HepG2 (cell line): ENCODE data around the gene ZNF445. TPM values are rescaled to one million over a fixed set of nuclear protein-coding genes. Genes with fewer than 3 reads are reported as not detected.
A peak's percentile ranks its signal among the peaks of the same experiment; 100 is the strongest.

ENCODE experiments used
- ATAC-seq: fragments of 200-7000 bp; cut with Tn5 transposase; 3 replicates; pipeline ENCODE4 v1.9.1; 2020; ENCODE audit warnings: mild to moderate bottlenecking, moderate library complexity
- BruUV-seq: library from RNA; stranded (reverse); fragments of 400-500 nt; replicated peaks from 2 replicates; lab custom pipeline; 2021; lab: Mats Ljungman, UMichigan
- CTCF ChIA-PET: fragments of 300-600 bp; formaldehyde crosslinking; extraction: SDS; loops from one replicate; lab custom pipeline; 2021; ENCODE audit warnings: low total read pairs, inconsistent platforms, low intra/inter-chr PET ratio; lab: Yijun Ruan, JAX
- POLR2A ChIA-PET: fragments of 350-600 bp; sonication (Branson Sonifier 250); formaldehyde crosslinking; loops from one replicate; lab custom pipeline; 2020; ENCODE audit warnings: antibody characterized with exemption, inconsistent platforms; lab: Yijun Ruan, JAX
- DNase-seq: peaks from one replicate; pipeline ENCODE4 v3.0.0-alpha.2; 2015; ENCODE audit warnings: low spot score
- FAIRE-seq: peaks from 3 replicates; lab custom pipeline; 2011; peaks lifted over from hg19 to GRCh38; lab: Jason Lieb, UNC
- H2AFZ ChIP-seq: one replicate; pipeline ENCODE4 v1.6.1; 2011; ENCODE audit warnings: low read length, inconsistent platforms
- H3K27ac ChIP-seq: fragments of 300-600 bp; 3 replicates; pipeline ENCODE4 v1.8.0; 2011; ENCODE audit warnings: mixed run types, mild to moderate bottlenecking, mixed read lengths, low read length, inconsistent platforms; ENCODE audit not compliant: insufficient read depth; ENCODE audit errors: extremely low read length
- H3K27me3 ChIP-seq, 2 experiments: fragments of 200-600 bp in 1 of 2; 2 replicates in 1 of 2; 3 replicates in 1 of 2; pipeline versions ENCODE4 v1.6.0 to v1.8.0; 2011; ENCODE audit warnings: low read length in 2 of 2, mild to moderate bottlenecking in 2 of 2, moderate library complexity in 2 of 2, inconsistent platforms in 1 of 2; ENCODE audit not compliant: insufficient read depth in 2 of 2, control insufficient read depth in 1 of 2
- H3K36me3 ChIP-seq, 2 experiments: fragments of 200-600 bp in 1 of 2; replicated peaks in 1 of 2; 2 replicates in 1 of 2; 3 replicates in 1 of 2; pipeline versions ENCODE4 v1.5.1 to v1.8.0; 2011; ENCODE audit warnings: low read length in 2 of 2, inconsistent platforms in 1 of 2; ENCODE audit not compliant: insufficient read depth in 2 of 2, control insufficient read depth in 1 of 2
- H3K4me1 ChIP-seq: 2 replicates; pipeline ENCODE4 v1.5.1; 2012; ENCODE audit warnings: low read length, inconsistent platforms; ENCODE audit not compliant: insufficient read depth
- H3K4me2 ChIP-seq: 2 replicates; pipeline ENCODE4 v1.6.0; 2011; ENCODE audit warnings: low read depth, low read length, inconsistent platforms
- H3K4me3 ChIP-seq, 3 experiments: fragments of 200-600 bp in 1 of 3; sonication (generic), shearing (Covaris generic) in 1 of 3; replicated peaks in 1 of 3; 2 replicates each; pipeline ENCODE4 v1.5.1; 2011 to 2016; ENCODE audit warnings: low read length in 3 of 3, inconsistent platforms in 2 of 3, low read depth in 2 of 3, mild to moderate bottlenecking in 2 of 3, control low read depth in 1 of 3, mixed read lengths in 1 of 3; ENCODE audit not compliant: insufficient read depth in 1 of 3
- H3K79me2 ChIP-seq: one replicate; pipeline ENCODE4 v1.6.1; 2011; ENCODE audit warnings: low read length, inconsistent platforms; ENCODE audit not compliant: insufficient read depth
- H3K9ac ChIP-seq: 2 replicates; pipeline ENCODE4 v1.6.0; 2011; ENCODE audit warnings: mild to moderate bottlenecking, low read depth, low read length, inconsistent platforms; ENCODE audit not compliant: insufficient read depth
- H3K9me3 ChIP-seq: 2 replicates; pipeline ENCODE4 v1.5.1; 2012; ENCODE audit warnings: mild to moderate bottlenecking, low read length
- H4K20me1 ChIP-seq: 2 replicates; pipeline ENCODE4 v1.6.0; 2011; ENCODE audit warnings: inconsistent platforms, mild to moderate bottlenecking, low read length, moderate library complexity; ENCODE audit not compliant: insufficient read depth
- CBFB ChIP-seq: sonication (generic); formaldehyde crosslinking; IDR thresholded peaks from 2 replicates; pipeline ENCODE4 v1.4.0; 2020; ENCODE audit warnings: missing genetic modification reagents
- GLMP ChIP-seq: sonication (generic); formaldehyde crosslinking; IDR thresholded peaks from 2 replicates; pipeline ENCODE4 v1.9.0; 2021; ENCODE audit warnings: missing genetic modification reagents, mild to moderate bottlenecking, borderline replicate concordance
- IRF1 ChIP-seq: sonication (generic); formaldehyde crosslinking; IDR thresholded peaks from 2 replicates; pipeline ENCODE4 v1.4.0; 2020; ENCODE audit warnings: low read depth, mild to moderate bottlenecking, missing genetic modification reagents
- MTA1 ChIP-seq: sonication (generic); formaldehyde crosslinking; IDR thresholded peaks from 2 replicates; pipeline ENCODE4 v1.4.0; 2020; ENCODE audit warnings: missing genetic modification reagents, mild to moderate bottlenecking, borderline replicate concordance
- MTA3 ChIP-seq: sonication (generic); formaldehyde crosslinking; IDR thresholded peaks from 2 replicates; pipeline ENCODE4 v1.4.0; 2020; ENCODE audit warnings: missing genetic modification reagents
- RBAK ChIP-seq: sonication (generic); formaldehyde crosslinking; IDR thresholded peaks from 2 replicates; pipeline ENCODE4 v1.5.1; 2020; ENCODE audit warnings: mild to moderate bottlenecking, missing genetic modification reagents
- RBM22 ChIP-seq: fragments of 200-400 bp; formaldehyde crosslinking; optimal IDR thresholded peaks from 2 replicates; pipeline ENCODE3; 2017; ENCODE audit warnings: mild to moderate bottlenecking, low read length, moderate library complexity
- SP1 ChIP-seq, 2 experiments: fragments of 450-650 bp in 1 of 2; sonication (generic) in 1 of 2; formaldehyde crosslinking in 1 of 2; IDR thresholded peaks; 2 replicates each; pipeline versions ENCODE4 v1.4.0 to v1.6.1; 2016 to 2020; ENCODE audit warnings: missing genetic modification reagents in 1 of 2
- TBL1XR1 ChIP-seq: fragments of 150-350 bp; IDR thresholded peaks from 2 replicates; pipeline ENCODE4 v1.6.1; 2014; ENCODE audit warnings: borderline replicate concordance, low read length; ENCODE audit not compliant: partially characterized antibody
- ZNF264 ChIP-seq: sonication (generic); formaldehyde crosslinking; IDR thresholded peaks from 2 replicates; pipeline ENCODE4 v1.4.0; 2020; ENCODE audit warnings: missing genetic modification reagents
- ZNF292 ChIP-seq: sonication (generic); formaldehyde crosslinking; IDR thresholded peaks from 2 replicates; pipeline ENCODE4 v1.8.1; 2022; ENCODE audit warnings: mild to moderate bottlenecking, low read depth, missing genetic modification reagents, borderline replicate concordance
- ZNF33A ChIP-seq: sonication (generic); formaldehyde crosslinking; IDR thresholded peaks from 2 replicates; pipeline ENCODE4 v1.5.1; 2020; ENCODE audit warnings: missing genetic modification reagents, mild to moderate bottlenecking, moderate library complexity, borderline replicate concordance
- ZNF839 ChIP-seq: sonication (generic); formaldehyde crosslinking; IDR thresholded peaks from 2 replicates; pipeline ENCODE4 v1.4.0; 2020; ENCODE audit warnings: missing genetic modification reagents, mild to moderate bottlenecking, borderline replicate concordance
- WGBS: methylation state at CpG from one replicate; pipeline ENCODE4 v1.1.6; 2017; ENCODE audit warnings: low lambda C conversion rate; 5-methylcytosine and 5-hydroxymethylcytosine counted together
- in situ Hi-C: cut with HindIII; loops from 2 replicates; pipeline ENCODE4 v1.10.0; 2017; ENCODE audit warnings: low pct_unique_long_range_greater_than_20kb; ENCODE audit not compliant: extremely low pct_ligation_motif_present
- intact Hi-C: fragments of 100-400 bp; cut with micrococcal nuclease; formaldehyde crosslinking; loops from one replicate; pipeline ENCODE4 v1.10.0; 2022; ENCODE audit not compliant: unreplicated experiment
- polyA plus RNA-seq, 8 experiments: library from polyadenylated mRNA; depleted of rRNA in 3 of 8; stranded (reverse) in 7 of 8; unstranded in 1 of 8; fragments of >200 nt; fragmentation: Illumina TruSeq in 4 of 8; extraction: Trizol in 4 of 8; gene quantifications; 2 replicates each; pipeline versions ENCODE4 v1.2.1 to v1.2.3, GENCODE V29; 2011 to 2016; ENCODE audit warnings: low read depth in 4 of 8, missing spikeins in 1 of 8, mixed read lengths in 1 of 8; ENCODE audit not compliant: insufficient read depth in 1 of 8
- total RNA-seq, 5 experiments: library from RNA; depleted of rRNA; stranded (reverse); fragments of >200 nt; fragmentation: Illumina TruSeq; extraction: Trizol; gene quantifications; 2 replicates each; pipeline ENCODE4 v1.2.3, GENCODE V29; 2016; ENCODE audit warnings: low read depth in 1 of 5

Gene ZNF445
- total and polyA plus RNA-seq, 2 of the 13 experiments (the other 11 are each of a cell fraction or from before 2014, with no cell fraction given) = 4.4 to 10.3 TPM

GRCh38 chr3:44454258-44454657 is 23.2 kb downstream of the ZNF445 start (continued):
- TF ChIP-seq RBAK (CRISPR knock-in tag) = peak; percentile 67; the same call in 1 of the 2 replicates

GRCh38 chr3:44451441-44451840 is 26.0 kb downstream of the ZNF445 start:
- Histone ChIP-seq H4K20me1 (no peaks in the 10 kb centered on the region), H3K9ac (no peak overlapping the region), H3K9me3 (no peaks in the 10 kb centered on the region), H3K36me3 (peaks cover 27 to 92% of the 10 kb centered on the region in 2 experiments), H3K27me3 (no peaks in the 10 kb centered on the region), H3K4me3 (no peak overlapping the region), H2AFZ (no peak overlapping the region), H3K27ac (no peak overlapping the region), H3K4me1 (peaks cover 18% of the 10 kb centered on the region), H3K79me2 (peaks cover 4% of the 10 kb centered on the region), H3K4me2 (no peak overlapping the region)
- DNase-seq = no peak
- ChIA-PET CTCF (no interaction called here), POLR2A (no interaction called here)
- ATAC-seq = no peak
- intact Hi-C loops (no loop called here), in situ Hi-C loops (no loop called here)
- WGBS = 100% methylated on average over 3 of the region's 3 CpGs
- no TSS peak for BruUV-seq
- FAIRE-seq = no peak
- no peak for TF ChIP-seq MTA3 (CRISPR knock-in tag)
- TF ChIP-seq IRF1 (CRISPR knock-in tag) = no peak

- Histone ChIP-seq H3K36me3 (peaks cover 34 to 88% of the 10 kb centered on the region in 2 experiments), H3K4me2 (no peak overlapping the region), H3K27ac (no peak overlapping the region), H2AFZ (no peak overlapping the region), H3K4me1 (no peaks in the 10 kb centered on the region), H3K79me2 (no peaks in the 10 kb centered on the region), H3K9me3 (no peaks in the 10 kb centered on the region), H3K27me3 (no peaks in the 10 kb centered on the region), H3K9ac (no peak overlapping the region), H4K20me1 (no peaks in the 10 kb centered on the region), H3K4me3 (no peak overlapping the region)
- ChIA-PET CTCF (no interaction called here), POLR2A (no interaction called here)
- ATAC-seq = no peak
- FAIRE-seq = no peak
- WGBS = 93% methylated on average over 5 of the region's 5 CpGs
- in situ Hi-C loops (no loop called here), intact Hi-C loops (no loop called here)
- DNase-seq = no peak
- BruUV-seq = no TSS peak
- TF ChIP-seq ZNF292 (CRISPR knock-in tag) (no peak), ZNF839 (no peak), ZNF33A (CRISPR knock-in tag) (no peak), GLMP (CRISPR knock-in tag) (no peak), RBM22 (no peak), MTA1 (CRISPR knock-in tag) (no peak), TBL1XR1 (no peak), ZNF264 (CRISPR knock-in tag) (no peak), CBFB (CRISPR knock-in tag) (no peak), SP1 (IDR thresholded peaks at IDR 0.05) (no peak), SP1 (CRISPR knock-in tag; IDR thresholded peaks at IDR 0.05) (no peak)
These were observed 30.5 kb downstream of the ZNF445 start for GRCh38 chr3:44446929-44447328.
